GM18498 (cell line): ENCODE measurements around the gene SPAG7.

Source experiments
- ATAC-seq: cut with Tn5 transposase; IDR thresholded peaks from one replicate; pipeline ENCODE4 v1.9.1; 2021; ENCODE audit warnings: mild to moderate bottlenecking, moderate library complexity; ENCODE audit not compliant: unreplicated experiment

SPAG7 gene

DNA sequence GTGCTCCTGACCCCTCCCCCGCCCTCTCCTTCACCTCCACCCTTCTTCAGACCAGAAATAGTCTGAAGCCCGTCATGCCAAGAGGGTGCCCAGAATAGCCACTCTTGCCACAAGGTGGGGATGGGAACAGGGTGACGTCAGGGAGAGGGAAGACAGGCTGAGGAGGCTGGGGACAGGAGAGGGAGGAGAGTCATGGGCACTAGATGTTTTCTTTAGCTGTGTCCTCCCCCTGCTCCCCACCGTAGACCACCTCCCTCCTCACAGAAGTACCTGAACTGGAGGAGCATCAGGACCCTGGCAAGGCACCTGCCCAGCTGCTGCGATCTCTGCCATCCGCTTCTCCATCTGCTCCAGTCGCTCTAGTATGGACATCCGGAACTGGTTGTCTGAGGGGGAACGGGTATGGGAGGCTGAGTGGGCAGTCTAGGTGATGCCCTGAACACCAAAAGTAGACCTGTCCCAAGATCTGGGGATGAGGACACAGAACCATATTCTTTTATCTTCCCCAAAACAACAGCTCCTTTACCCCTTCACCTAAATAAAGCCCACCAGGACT is 6.6 kb upstream of the SPAG7 start:
- ATAC-seq: no peak

- no peak for ATAC-seq
Measured at GRCh38 chr17:4973256-4974114, 5.9 kb upstream of the SPAG7 start.

DNA sequence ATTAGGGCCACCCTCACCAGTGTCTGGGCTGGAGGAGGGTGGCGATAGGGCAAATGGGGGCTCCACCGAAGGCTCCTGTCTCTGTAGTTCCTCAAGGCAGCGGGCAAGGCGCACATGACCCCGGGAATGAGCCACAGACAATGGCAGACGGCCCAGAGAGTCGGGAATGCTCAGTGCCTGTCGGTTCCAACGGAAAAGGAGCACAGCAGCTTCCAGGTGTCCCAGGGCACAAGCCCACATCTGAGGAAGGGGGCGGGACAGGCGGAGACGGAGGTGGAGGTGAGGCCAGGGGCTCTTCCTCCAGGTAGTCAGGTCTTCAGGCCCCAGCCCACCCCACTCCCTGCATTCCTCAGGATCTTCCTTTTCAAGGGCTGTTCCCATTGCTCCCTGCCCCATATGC is 5.1 kb upstream of the SPAG7 start:
- ATAC-seq: no peak

- ATAC-seq: no peak
Measured at GRCh38 chr17:4972322-4972721, 4.7 kb upstream of the SPAG7 start.

DNA sequence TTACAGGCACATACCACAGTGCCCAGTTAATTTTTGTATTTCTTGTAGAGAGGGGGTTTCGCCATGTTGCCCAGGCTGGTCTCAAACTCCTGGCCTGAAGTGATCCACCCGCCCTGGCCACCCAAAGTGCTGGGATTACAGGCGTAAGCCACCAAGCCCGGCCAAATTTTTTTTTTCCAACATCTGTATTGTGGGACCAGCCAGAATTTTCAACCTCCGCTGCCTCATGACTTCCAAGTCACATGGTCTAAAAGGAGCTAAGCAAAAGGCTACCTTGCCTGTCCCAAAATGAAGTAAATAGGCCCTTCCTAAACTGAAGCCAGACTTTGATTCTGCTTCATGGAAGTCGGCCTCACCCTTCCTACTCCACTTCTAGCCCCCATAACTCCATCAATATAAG is 4.2 kb upstream of the SPAG7 start:
- no peak for ATAC-seq

- no peak for ATAC-seq
Measured at GRCh38 chr17:4970273-4970672, 2.7 kb upstream of the SPAG7 start.

- no peak for ATAC-seq
Measured at GRCh38 chr17:4969551-4970173, 2.0 kb upstream of the SPAG7 start.

GRCh38 chr17:4969047-4969550 is 1.5 kb upstream of the SPAG7 start:
- ATAC-seq: no peak

DNA sequence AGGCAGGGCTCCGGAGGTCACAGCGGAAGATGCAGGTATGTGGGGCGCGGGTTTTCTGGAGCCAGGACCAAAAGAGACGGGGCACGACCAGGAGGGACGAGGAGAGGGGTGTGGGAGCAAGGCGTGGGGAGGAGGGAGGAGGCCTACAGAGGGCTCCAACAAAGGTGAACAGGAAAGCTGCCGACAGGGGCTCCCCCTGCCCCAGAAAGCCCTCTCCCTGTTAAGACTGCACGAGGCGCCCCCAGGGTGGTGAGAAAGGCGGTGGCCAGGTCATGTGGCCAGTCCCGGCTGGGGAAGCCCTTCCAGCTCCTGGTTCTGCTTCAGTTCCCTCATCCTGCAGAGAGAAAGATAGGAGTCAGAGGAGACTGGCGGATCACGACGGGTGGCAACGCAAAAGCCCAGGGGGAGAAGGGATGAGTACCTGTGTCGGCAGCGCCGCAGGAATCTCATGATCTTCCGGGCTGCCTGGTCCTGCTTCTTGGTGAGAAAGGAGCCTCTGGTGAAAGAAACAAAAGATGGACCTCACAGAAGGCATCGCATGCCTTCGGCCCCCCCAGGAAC is 949 bp upstream of the SPAG7 start:
- no peak for ATAC-seq

- ATAC-seq: peak; percentile 82
Measured at GRCh38 chr17:4966844-4967538, 626 bp downstream of the SPAG7 start.

DNA sequence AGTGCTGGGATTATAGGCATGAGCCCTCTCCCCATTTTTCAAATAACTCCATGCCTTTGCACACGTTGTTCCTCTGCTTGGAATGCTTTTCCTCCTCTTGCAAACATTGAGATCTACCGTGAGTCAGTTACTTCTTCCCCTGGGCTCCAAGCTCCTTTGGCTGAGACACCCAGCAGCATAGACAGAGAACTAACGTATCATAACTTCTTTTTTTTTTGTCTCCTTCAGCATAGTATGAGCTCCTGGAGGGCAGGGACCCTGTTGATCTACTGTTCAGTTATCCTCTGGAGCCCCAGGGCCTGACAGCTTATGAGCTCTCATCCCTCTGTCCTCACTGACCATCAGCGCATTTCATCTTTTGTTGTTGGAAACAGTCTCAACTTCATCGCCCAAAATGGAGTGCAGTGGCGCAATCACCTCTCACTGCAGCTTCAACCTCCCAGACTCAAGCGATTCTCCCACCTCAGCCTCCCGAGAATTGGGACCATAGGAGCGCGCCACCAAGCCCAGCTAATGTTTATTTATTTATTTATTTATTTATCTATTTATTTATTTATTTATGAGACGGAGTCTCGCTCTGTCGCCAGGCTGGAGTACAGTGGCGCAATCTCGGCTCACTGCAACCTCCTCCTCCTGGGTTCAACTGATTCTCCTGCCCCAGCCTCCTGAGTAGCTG is 2.2 kb downstream of the SPAG7 start:
- ATAC-seq: no peak

- ATAC-seq: no peak
Measured at GRCh38 chr17:4960279-4960922, 7.2 kb downstream of the SPAG7 start.

- ATAC-seq: no peak
Measured at GRCh38 chr17:4959261-4959965, 8.2 kb downstream of the SPAG7 start.

DNA sequence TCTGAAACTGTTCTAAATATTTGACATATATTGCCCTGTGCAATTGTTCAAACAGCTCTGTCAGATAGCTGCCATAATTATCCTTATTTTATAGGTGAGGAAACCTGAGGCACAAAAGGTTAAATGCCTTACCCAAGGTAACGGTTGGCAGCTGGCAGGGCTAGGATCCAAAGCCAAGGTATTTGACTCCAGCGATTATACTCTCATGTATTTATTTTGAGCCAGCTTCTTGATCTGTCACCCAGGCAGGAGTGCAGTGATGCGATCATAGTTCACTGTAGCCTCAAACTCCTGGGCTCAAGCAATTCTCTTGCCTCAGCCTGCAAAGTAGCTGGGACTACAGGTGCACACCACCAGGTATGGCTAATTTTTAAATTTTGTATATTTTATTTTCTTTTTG is 9.5 kb downstream of the SPAG7 start:
- ATAC-seq: no peak

DNA sequence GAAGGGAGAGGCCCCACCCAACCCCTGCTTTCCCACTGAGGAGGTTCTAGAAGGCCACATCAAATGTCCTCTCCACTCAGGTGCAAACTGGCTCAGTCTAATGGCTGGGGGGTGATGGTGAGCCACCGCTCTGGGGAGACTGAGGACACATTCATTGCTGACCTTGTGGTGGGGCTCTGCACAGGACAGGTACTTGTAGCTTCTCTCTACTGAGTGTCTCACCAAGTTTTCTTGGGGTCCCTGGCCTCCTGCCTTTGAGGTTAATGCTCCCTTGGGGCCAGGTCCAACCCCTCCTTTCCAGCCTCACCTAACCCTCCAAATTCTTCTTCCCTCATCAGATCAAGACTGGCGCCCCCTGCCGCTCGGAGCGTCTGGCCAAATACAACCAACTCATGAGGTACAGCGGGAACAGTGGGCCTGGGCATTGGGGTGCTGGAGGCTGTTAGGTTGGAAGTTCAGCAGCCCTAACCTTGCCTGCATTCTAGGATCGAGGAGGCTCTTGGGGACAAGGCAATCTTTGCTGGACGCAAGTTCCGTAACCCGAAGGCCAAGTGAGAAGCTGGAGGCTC is 11.0 kb downstream of the SPAG7 start:
- ATAC-seq: no peak

- ATAC-seq: no peak
Measured at GRCh38 chr17:4955091-4955490, 12.5 kb downstream of the SPAG7 start.

DNA sequence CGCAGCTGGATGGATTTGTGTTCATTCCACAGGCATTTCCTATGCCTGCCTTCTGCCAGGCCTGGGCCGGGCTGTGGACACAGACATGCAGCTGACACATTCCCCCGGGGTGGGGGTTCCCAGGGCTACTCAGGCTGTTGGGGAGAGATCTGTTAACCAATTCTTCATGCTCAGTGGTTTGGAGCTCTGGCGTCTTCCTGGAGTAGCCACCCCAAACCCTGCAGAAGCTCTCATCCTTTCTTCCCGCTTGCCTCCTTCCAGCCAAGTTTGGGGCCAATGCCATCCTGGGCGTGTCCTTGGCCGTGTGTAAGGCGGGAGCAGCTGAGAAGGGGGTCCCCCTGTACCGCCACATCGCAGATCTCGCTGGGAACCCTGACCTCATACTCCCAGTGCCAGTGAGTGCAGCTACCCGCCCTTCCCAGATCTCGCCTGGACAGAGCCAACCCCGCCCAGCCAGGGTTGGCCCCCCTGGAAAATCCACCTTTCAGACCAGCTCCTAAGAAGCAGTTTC is 14.1 kb downstream of the SPAG7 start:
- ATAC-seq: no peak

DNA sequence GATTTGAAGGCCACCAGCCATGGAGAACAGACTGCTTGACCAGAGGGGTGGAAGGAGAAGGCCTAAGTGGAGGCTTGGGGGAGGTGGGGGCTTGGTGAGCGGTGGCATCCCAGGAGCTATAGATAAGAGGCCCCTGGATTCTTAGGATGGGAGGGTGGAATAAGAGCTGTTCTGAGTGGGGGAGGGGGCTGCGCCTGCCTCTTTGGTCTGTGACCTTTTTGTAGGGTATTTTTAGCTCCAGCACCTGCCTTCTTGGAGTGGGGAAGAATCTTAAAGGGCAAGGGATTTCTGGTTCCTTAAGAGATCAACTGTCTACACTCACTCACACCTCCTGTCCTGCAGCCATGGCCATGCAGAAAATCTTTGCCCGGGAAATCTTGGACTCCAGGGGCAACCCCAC is 16.1 kb downstream of the SPAG7 start:
- no peak for ATAC-seq

- no peak for ATAC-seq
Measured at GRCh38 chr17:4950746-4951204, 16.8 kb downstream of the SPAG7 start, which contains the start of gene ENO3. Gene ENO3, plus strand, starts transcription at chr17:4951119. Its CDS starts 711 bp downstream, at chr17:4951830.
